Neutrophil (primary cell): ENCODE data around the gene ERP29.

Source experiments
- H3K27ac ChIP-seq: fragments of 200-600 bp; sonication (generic); 2 replicates; pipeline ENCODE4 v1.5.1; 2016; ENCODE audit warnings: mild to moderate bottlenecking, moderate library complexity
- H3K27me3 ChIP-seq: fragments of 200-600 bp; sonication (generic); 2 replicates; pipeline ENCODE4 v1.6.0; 2016; ENCODE audit warnings: mild to moderate bottlenecking
- H3K36me3 ChIP-seq: fragments of 200-600 bp; sonication (generic); 2 replicates; pipeline ENCODE4 v1.5.1; 2017
- H3K4me1 ChIP-seq, 2 experiments: fragments of 200-600 bp in 1 of 2; sonication (generic) in 1 of 2; 1 replicate in 1 of 2; 2 replicates in 1 of 2; pipeline versions ENCODE4 v1.5.1 to v1.6.1; 2013 to 2016; ENCODE audit warnings: low read depth in 1 of 2, low read length in 1 of 2, mild to moderate bottlenecking in 1 of 2, moderate library complexity in 1 of 2; ENCODE audit not compliant: control insufficient read depth in 1 of 2, insufficient read depth in 1 of 2
- H3K4me3 ChIP-seq, 2 experiments: fragments of 200-600 bp in 1 of 2; sonication (generic) in 1 of 2; 1 replicate in 1 of 2; 2 replicates in 1 of 2; pipeline ENCODE4 v1.5.1; 2013 to 2016; ENCODE audit warnings: low read depth in 1 of 2, low read length in 1 of 2, mild to moderate bottlenecking in 1 of 2, moderate library complexity in 1 of 2
- H3K9me3 ChIP-seq: fragments of 200-600 bp; sonication (generic); 2 replicates; pipeline ENCODE4 v1.5.1; 2016
- CTCF ChIP-seq: fragments of 200-600 bp; sonication (generic); IDR thresholded peaks from 2 replicates; pipeline ENCODE4 v1.5.1; 2016; ENCODE audit warnings: antibody characterized with exemption

Gene ERP29

GRCh38 chr12:112012775-112013600 lies at the start of gene ERP29, which contains the start of gene TMEM116:
TSS of gene ERP29 (plus strand) at chr12:112013426. CDS start at chr12:112013466, 40 bp downstream.
TSS of gene TMEM116 (minus strand) at chr12:112013165. CDS start at chr12:112005270, 7,895 bp downstream.
- Histone ChIP-seq H3K4me1 (peaks cover 43 to 46% of the 10 kb centered on the region in 2 experiments), H3K4me3 (peak within 1 kb of the TSS; percentile 89 to 90), H3K36me3 (no peaks in the 10 kb centered on the region), H3K27me3 (no peaks in the 10 kb centered on the region), H3K9me3 (no peaks in the 10 kb centered on the region), H3K27ac (peak within 1 kb of the TSS; percentile 87)
- TF ChIP-seq CTCF, result peak; percentile 96

GRCh38 chr12:111964935-111965334 lies 48.3 kb upstream of the ERP29 start:
- Histone ChIP-seq H3K4me1 (no peaks in the 10 kb centered on the region), H3K9me3 (no peaks in the 10 kb centered on the region), H3K27ac (no peak overlapping the region), H3K27me3 (no peaks in the 10 kb centered on the region), H3K4me3 (no peak overlapping the region), H3K36me3 (no peaks in the 10 kb centered on the region)
- TF ChIP-seq CTCF, result no peak

- Histone ChIP-seq H3K27ac (no peak overlapping the region), H3K9me3 (peaks cover 7% of the 10 kb centered on the region), H3K4me3 (no peak overlapping the region), H3K4me1 (peaks cover 0 to 6% of the 10 kb centered on the region in 2 experiments), H3K27me3 (no peaks in the 10 kb centered on the region), H3K36me3 (no peaks in the 10 kb centered on the region)
- TF ChIP-seq CTCF, result no peak
Observed at GRCh38 chr12:111971800-111972199, 41.4 kb upstream of the ERP29 start.

- H3K27ac ChIP-seq, result no peak overlapping the region
- peaks cover 0 to 6% of the 10 kb centered on the region in 2 experiments for H3K4me1 ChIP-seq
- no peak overlapping the region for H3K4me3 ChIP-seq
- no peaks in the 10 kb centered on the region for H3K36me3 ChIP-seq
- peaks cover 7% of the 10 kb centered on the region for H3K9me3 ChIP-seq
- no peak for TF ChIP-seq CTCF
- H3K27me3 ChIP-seq, result no peaks in the 10 kb centered on the region
Observed at GRCh38 chr12:111975161-111975931, 37.9 kb upstream of the ERP29 start.

- TF ChIP-seq CTCF, result no peak
- no peak overlapping the region for H3K27ac ChIP-seq
- H3K9me3 ChIP-seq, result no peaks in the 10 kb centered on the region
- no peaks in the 10 kb centered on the region for H3K36me3 ChIP-seq
- peaks cover 0 to 6% of the 10 kb centered on the region in 2 experiments for H3K4me1 ChIP-seq
- no peak overlapping the region for H3K4me3 ChIP-seq
- no peaks in the 10 kb centered on the region for H3K27me3 ChIP-seq
Observed at GRCh38 chr12:111976291-111976690, 36.9 kb upstream of the ERP29 start.
